Lower leg skin (tissue), 4 donors: ENCODE results near the gene LDB2. TPM values are rescaled to one million over a fixed set of nuclear protein-coding genes. Genes with fewer than 3 reads are reported as not detected.

Experiments
- DNase-seq, 2 donors: peaks; one replicate each; pipeline ENCODE4 v3.0.0-alpha.2; 2019; ENCODE audit warnings: low spot score in 2 of 2
- H3K4me3 ChIP-seq: fragments of 200-600 bp; sonication (generic); 2 replicates; pipeline ENCODE4 v1.5.1; 2017; ENCODE audit warnings: mild to moderate bottlenecking, low read depth; ENCODE audit not compliant: poor library complexity, severe bottlenecking
- CTCF ChIP-seq, 3 donors: fragments of 450-650 bp; IDR thresholded peaks; one replicate each; pipeline ENCODE4 v1.5.1; 2016; ENCODE audit warnings: antibody characterized with exemption in 3 of 3, mild to moderate bottlenecking in 3 of 3, moderate library complexity in 2 of 3
- POLR2A ChIP-seq, 2 donors: fragments of 450-650 bp; IDR thresholded peaks; one replicate each; pipeline ENCODE4 v1.6.1; 2016 to 2017; ENCODE audit warnings: antibody characterized with exemption in 2 of 2, mild to moderate bottlenecking in 1 of 2, moderate library complexity in 1 of 2
- WGBS, 2 donors: methylation state at CpG; one replicate each; pipeline ENCODE4 v1.1.5; 2018; 5-methylcytosine and 5-hydroxymethylcytosine counted together
- intact Hi-C: fragments of 100-400 bp; cut with DNase I; formaldehyde crosslinking; loops from one replicate; pipeline ENCODE4 v1.15.0; 2023; ENCODE audit warnings: low total_unique reads
- total RNA-seq, 4 donors: library from RNA; depleted of rRNA; stranded (reverse); fragments of >200 nt; gene quantifications; one replicate each; pipeline ENCODE4 v1.1.0, GENCODE V29; 2016

Gene LDB2
- total RNA-seq, 4 donors from 2014 or later = 5.4 to 14.0 (median 7.8) TPM

- no peak overlapping the region for H3K4me3 ChIP-seq
- DNase-seq = no peak
- WGBS, 2 donors = 96 to 97% methylated on average over 2 of the region's 2 CpGs
- intact Hi-C loops = no loop called here
- TF ChIP-seq CTCF (IDR thresholded peaks at IDR 0.05) = no peak
Observed at GRCh38 chr4:16809064-16809463, 89.4 kb downstream of the LDB2 start.

- intact Hi-C loops = no loop called here
- H3K4me3 ChIP-seq = no peak overlapping the region
- TF ChIP-seq POLR2A (IDR thresholded peaks at IDR 0.05) (no peak), CTCF (IDR thresholded peaks at IDR 0.05) (no peak)
- no peak for DNase-seq
Observed at GRCh38 chr4:16807355-16807754, 91.1 kb downstream of the LDB2 start.

GRCh38 chr4:16804581-16804980 lies 93.9 kb downstream of the LDB2 start:
- H3K4me3 ChIP-seq = no peak overlapping the region
- intact Hi-C loops = no loop called here
- TF ChIP-seq POLR2A (IDR thresholded peaks at IDR 0.05) (no peak), CTCF (IDR thresholded peaks at IDR 0.05) (no peak)

GRCh38 chr4:16802044-16802443 lies 96.4 kb downstream of the LDB2 start:
- intact Hi-C loops = no loop called here
- no peak overlapping the region for H3K4me3 ChIP-seq
- DNase-seq = no peak
- WGBS, 2 donors = 80 to 90% methylated on average over 3 of the region's 3 CpGs
- TF ChIP-seq CTCF (IDR thresholded peaks at IDR 0.05) (no peak), POLR2A (IDR thresholded peaks at IDR 0.05) (no peak)

More at GRCh38 chr4:16804581-16804980, 93.9 kb downstream of the LDB2 start:
- DNase-seq = no peak

GRCh38 chr4:16801356-16801755 lies 97.1 kb downstream of the LDB2 start:
- H3K4me3 ChIP-seq = no peak overlapping the region
- no peak for TF ChIP-seq CTCF (IDR thresholded peaks at IDR 0.05)
- TF ChIP-seq POLR2A (IDR thresholded peaks at IDR 0.05) = no peak
- WGBS, 2 donors = 82 to 87% methylated on average over 3 of the region's 3 CpGs
- intact Hi-C loops = no loop called here
- no peak for DNase-seq

GRCh38 chr4:16794816-16795445 lies 103.5 kb downstream of the LDB2 start:
- no peak for TF ChIP-seq POLR2A (IDR thresholded peaks at IDR 0.05)
- WGBS, 2 donors = 44 to 49% methylated on average over 9 of the region's 9 CpGs
- intact Hi-C loops = no loop called here
- no peak overlapping the region for H3K4me3 ChIP-seq
- DNase-seq = peak in 1 of 2 donors; percentile 43
